GM11168 (cell line): Measurements from ENCODE around the gene TRAF3.
"Not testable (repeated sequence)": the region's sequence is repeated elsewhere in the genome, so short reads cannot be mapped to it uniquely, and the experiment has no call there.

Experiments
- in situ Hi-C: fragments of 300-500 bp; cut with MboI; formaldehyde crosslinking; loops from one replicate; pipeline ENCODE4 v1.12.0; 2022; ENCODE audit warnings: low sequenced_read_pairs; ENCODE audit not compliant: unreplicated experiment

The TRAF3 gene

DNA sequence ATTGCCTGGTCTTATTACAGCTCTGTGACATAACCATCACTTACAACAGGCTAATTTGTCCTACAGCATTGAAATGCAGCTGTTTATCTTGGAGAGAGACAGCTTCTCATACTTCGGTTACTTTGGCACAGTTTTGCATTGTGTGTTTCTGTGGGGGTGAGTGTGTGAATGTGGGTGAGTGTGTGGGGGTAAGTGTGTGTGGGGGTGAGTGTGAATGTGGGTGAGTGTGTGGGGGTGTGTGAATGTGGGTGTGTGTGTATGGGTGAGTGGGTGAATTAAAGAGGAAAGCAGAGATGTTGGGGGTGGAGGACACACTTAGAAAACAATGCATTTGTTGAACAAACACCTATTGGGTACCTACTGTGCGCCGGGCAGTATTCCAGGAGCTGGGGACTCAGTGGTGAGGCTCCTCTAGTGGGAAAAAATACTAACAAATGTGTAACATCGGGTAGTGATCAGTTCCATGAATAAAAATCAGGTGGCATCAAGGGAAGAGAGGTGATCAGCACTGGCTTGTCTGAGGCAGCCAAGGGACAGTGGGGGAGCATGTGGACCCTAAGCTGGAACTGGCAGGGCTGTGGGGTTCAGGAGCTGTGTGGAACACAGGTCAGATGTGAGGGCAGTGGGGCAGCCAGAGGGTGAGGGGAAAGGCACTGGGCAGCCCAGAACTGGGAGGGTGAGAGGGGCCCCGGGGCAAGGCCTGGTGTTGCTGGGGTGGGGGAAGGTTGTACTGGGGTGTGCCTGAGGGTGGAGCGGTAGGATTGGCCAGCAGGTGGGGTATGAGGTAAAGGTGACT is 101.1 kb downstream of the TRAF3 start:
- in situ Hi-C loops = no loop called here

DNA sequence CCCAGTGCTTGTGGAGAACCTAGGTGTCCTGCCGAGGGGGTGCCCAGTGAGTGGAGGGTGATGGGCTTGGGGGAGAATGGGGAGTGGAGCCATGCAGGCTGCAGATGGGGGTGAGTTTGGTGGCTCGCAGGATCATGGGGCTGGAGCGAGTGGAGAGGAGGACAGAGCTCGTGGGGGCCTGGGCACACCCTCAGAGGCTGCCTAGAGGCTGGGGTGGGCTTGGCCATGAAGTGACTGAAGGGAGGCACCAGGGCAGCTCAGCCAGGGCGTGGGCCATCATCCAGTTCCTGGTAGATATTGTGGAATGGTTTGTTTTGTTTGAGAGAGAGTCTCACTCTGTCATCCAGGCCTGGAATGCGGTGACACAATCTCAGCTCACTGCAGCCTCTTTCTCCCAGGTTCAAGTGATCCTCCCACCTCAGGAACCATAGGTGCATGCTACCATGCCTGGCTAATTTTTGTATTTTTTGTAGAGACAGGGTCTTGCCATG is 101.8 kb downstream of the TRAF3 start:
- in situ Hi-C loops = no loop called here

DNA sequence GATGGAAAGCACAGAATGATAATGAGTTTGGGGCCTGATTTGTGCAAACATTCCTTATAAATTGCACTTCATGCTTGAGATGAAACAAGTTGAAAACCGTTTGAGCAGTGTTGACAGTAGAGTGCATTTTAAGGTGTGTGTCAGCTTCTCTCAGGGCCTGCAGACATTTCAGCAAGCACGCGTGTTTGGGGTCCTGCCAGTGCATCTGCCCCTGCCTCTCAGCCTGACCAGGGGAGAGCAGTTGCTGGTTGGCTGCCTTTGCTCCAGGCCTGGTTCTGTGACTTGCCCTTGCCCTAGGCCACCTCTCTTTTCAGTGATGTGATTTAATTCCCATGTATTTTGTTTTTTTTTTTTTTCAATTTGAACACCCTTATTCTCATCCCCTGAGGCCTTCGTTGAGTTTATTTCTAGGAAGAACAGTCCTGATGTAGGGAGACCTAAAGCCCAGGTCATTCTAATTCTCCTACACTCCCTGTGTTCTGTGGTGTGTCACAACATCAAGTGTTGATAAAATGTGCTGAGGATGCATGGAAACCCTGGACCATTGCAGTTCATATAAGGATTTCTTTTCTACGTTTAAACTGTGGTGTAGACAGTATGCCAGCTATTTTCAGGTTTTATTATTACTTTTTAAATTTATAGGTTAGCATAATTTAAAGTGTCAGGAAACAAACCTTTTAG is 105.1 kb downstream of the TRAF3 start:
- in situ Hi-C loops = no loop called here

DNA sequence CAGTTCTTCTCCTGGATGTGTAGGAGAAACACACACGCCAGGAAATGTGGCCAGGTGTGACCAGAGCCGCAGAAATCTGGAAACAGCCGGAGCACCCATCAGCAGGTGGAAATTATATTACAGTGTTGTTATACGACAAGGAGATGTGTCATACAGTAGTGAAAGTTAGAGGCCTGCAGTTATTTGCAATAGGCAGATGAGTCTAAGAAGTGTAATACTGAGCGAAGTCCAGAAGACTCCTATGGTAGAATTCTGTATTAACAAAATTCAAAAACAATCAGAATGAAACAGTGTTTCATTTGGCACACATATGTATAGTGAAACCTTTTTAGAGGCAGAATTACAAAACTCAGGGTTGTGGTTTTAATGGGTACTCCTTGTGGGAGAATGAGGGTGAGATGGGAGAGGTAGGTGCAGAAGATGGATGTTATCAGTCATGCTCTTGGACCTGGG is 105.9 kb downstream of the TRAF3 start:
- in situ Hi-C loops = no loop called here

DNA sequence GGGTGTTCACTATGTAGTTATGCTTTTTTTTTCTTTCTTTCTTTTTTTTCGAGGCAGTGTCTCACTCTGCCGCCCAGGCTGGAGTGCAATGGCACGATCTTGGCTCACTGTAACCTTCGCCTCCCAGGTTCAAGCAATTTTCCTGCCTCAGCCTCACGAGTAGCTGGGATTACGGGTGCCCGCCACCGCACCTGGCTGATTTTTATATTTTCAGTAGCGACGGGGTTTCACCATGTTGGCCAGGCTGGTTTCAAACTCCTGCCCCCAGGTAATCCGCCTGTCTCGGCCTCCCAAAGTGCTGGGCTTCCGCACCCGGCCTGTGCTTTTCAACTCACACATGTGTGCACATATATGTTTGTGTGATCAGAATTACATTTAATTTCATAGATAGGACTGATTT is 106.3 kb downstream of the TRAF3 start:
- in situ Hi-C loops = no loop called here

DNA sequence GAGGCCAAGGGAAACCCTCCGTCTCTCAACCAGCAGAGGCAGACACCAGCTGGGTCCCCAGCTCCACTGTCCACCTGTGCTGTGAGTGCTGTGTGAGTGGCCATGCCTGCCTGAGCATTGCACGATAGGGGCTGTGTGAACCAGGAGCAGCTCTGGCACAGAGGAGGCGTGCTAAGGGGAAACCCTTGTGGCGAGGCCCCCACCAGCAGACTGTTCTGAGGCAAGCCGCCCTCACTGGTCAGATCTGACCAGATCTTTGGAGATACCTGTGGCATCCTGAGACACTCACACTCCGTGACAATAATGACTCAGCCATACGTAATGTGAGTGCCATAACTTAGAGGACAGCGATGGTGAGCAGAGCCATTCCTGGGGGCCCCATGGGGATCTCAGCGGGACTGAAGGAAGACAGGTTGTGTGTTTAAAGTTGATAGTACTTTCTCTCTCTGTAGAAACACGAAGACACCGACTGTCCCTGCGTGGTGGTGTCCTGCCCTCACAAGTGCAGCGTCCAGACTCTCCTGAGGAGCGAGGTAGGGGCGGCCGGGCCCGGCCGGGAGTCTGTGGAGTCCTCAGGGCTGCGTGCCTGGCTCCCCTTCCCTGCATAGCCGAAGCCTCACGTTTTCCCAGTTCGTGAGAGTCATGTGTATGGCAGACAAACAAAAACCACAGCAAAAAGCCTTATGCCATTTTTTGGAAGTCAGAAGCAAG is 108.6 kb downstream of the TRAF3 start:
- in situ Hi-C loops = no loop called here

DNA sequence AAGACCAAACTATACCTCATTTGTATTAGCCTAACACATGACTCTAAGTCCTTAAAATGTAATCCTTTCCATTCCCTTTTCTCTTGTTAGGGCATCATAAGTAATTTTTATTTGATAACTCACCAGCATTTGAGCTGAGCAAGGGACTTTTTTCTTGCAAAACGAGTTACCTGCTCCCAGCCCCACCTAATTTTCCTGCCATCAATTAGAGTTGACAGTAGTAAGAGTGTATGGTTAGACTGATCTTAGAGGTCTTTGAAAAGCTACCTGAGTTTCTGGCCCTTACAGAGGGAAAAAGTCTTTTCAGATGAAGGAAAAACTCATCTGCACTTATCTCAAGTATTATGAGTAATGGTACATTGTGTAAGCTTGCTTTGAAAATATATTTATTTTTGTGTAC is 111.5 kb downstream of the TRAF3 start:
- in situ Hi-C loops = no loop called here

DNA sequence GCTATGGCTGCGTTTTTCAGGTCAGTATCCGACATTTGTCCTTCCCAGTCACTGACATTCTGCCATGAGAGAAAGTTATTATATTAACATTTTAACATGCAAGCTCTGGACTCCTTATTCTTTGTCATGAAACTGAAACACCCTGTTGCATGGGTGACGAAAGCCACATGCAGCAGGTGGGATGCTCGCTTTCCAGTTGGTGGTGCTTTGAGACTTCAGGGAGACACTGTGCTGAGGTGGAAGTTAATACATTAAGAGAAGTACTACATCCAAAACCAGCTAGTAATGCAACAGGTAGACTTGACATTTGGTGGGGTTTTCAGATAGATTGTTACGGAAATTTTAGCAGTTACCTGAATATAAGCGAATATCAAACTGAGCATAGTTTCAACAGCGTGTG is 112.4 kb downstream of the TRAF3 start:
- in situ Hi-C loops = no loop called here

DNA sequence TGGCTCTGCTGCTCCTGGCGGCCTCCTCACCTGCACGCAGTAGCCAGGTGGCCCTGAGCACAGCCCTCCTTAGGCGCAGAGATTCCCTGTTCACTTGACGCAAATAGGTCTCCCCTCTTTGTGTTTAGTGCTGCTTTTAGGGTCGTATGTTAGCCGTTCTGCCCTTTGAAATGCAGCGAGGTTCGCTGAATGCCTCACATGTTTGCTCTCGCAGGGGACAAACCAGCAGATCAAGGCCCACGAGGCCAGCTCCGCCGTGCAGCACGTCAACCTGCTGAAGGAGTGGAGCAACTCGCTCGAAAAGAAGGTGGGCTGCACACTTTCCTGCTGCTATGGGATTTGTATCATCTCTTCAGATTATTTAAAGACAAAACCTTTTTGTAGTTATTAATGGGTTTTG is 113.9 kb downstream of the TRAF3 start:
- in situ Hi-C loops = no loop called here

DNA sequence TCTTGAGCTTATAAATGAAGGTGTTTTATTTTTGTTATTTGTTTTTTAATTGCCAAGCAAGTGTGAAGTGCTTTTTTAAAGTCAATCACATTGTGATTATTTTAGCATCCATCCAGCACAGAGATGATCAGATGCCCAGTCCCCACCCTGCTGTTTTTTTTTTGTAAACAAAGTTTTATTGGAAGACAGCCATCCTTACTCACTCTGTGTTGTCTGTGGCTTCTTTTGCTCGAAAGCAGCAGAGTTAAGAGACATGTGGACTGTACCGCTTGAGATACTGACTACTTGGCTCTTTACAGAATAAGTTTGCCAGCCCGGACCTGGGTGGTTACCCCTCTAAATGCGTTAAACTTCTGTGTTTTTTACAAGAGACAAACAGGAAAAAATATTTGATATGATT is 114.3 kb downstream of the TRAF3 start:
- in situ Hi-C loops = no loop called here

DNA sequence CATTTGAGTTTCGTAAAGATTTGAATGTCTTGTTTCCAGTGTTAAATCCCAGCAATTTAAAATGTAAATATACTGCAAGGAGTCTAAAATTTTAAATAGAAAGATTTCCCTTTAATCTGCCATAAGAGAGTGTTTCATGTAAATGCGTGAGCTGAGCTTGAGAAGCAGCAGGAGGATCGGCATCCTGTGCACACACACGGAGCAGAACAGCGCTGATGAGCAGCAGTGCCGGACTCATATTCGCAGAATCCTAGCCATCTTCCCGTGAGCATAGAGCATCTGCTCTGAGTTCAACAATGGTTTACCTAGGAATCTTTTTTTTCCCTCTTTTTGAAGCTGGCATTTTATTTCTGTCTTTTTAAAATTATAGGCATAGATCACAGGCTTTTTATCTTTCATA is 115.4 kb downstream of the TRAF3 start:
- in situ Hi-C loops = no loop called here

DNA sequence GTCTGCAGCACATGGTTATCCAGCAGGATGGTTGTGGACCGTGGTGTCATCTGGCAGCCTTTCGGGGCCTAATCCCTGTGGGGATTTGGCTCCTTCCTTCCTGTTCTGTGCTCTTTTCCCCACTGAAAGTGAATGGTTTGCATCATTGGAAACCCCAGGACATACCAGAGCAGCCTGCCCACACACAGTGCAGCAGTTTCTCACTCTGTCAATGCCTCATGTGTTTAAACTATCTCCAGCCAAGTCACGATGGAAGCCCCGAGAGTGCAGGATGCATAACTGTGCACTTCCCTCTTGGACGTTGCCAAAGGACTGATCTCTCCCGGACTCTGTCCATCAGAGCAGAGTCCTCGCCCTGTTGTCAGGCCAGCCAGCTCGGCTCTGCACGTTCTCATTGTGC is 116.2 kb downstream of the TRAF3 start:
- in situ Hi-C loops = no loop called here

DNA sequence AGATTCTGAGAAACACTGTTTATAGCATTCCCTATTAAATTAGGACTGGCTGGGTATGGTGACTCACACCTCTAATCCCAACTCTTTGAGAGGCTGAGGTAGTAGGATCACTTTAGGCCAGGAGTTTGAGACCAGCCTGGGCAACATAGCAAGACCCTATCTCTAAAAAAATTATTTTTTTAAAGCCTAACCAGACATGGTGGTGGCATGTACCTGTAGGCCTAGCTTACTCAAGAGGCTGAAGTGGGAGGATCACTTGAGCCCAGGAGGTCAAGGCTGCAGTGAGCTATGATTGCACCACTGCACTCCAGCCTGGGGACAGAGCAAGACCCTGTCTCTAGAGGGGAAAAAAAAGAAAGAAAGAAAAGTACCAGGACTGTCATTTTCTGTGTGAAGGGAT is 119.5 kb downstream of the TRAF3 start:
- in situ Hi-C loops = not testable (repeated sequence)

DNA sequence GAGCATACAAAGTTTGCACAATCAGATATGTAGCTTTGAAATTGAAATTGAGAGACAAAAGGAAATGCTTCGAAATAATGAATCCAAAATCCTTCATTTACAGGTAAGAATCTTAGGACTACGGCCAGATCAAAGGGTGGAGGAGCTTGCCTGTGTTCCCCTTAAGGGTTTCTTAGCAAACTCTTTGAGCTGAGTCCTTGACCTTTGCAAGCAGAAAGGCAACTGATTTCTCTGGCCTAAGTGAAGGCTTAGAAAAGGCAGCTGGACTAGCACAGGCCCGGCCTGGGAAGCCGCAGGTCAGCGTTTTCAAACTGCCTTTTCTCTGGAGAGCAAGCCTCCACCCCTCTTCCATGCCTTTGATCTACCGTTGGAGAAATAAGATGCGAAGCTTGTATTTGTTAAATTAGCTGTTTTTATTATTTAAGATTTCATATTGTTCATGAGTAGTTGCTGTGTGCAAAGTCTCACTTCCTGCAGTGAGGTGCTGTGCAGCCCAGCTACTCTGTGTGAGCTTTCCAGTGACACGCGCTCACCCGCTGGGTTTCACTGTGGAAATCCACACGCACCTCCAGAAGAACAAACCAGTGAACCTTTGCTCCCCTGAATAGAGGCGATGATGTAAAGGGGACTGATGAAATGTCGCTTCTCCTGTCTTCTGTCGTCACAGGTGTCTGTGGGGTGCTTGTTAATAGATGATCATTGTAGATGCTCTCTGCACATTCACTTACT is 120.2 kb downstream of the TRAF3 start:
- in situ Hi-C loops = no loop called here

DNA sequence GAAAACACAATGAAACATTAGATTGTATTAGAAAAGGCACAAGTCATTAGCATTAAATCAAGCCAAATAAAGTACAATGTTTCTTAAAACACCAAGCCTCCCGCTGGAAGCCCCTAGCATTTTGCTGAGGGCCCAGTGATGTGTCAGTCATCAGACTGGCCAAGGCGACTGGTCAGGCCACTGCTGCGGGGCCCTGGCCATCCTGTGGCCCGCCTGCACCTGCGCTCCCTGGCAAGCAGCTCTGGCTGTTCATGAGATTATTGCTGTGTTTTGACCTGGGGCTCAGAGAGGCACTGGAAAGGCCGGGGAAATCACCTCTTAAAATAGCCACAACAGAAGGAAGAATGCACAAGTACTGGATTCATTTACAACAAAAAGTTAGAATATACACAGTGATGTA is 121.0 kb downstream of the TRAF3 start:
- in situ Hi-C loops = no loop called here

DNA sequence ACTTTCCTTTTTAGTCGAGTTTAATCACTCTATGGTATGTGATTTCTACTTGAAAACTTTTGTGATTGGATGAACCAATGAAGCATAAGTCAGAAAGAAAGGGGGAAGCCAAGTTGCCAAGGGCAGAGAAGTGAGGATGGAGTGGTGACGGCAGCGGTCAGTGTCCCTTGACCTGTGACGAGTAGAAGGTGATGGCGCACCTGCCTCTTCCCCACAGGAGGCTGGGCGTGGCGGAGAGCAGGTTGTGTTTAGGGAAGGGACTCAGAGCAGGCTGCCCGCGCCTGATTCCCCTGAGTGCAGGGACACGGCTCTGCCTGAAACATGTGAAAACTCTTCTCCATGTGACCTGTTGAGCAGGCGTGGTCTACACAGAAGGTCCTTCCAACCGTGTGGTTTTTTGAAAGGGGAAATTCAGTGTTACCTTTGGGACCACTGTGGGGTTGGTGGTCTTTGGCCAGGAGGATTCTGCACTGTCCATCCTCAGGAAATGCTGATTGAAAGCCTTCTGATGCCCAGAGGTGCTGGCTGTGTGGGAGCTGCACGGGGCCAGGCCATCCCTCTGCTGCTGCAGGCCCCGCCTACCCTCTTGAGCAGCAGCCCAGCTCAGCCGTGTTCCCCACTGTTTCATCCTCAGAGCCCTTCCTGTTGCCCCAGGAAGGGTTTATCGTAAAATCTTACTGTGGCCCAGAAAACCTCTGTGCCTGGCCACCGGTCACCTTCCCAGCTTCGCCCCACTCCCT is 121.7 kb downstream of the TRAF3 start:
- in situ Hi-C loops = no loop called here

DNA sequence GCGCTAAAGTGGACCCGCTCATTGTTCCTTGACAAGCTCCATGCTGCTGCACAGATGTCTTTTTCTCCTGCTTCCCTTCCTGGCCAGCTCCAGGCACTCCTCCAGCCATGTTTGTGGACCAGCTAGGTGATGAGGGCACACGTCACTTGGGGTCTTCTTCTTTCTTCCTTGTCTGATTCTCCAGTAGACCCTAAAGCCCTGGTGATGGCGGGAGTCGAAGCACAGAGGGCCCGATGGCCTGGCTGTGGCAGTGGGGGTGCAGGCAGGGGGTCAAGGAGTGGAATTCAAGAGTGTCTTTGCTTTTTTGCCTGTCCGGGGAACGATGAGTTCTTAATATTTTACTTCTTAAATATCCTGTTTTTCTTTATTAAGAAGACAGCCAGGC is 122.3 kb downstream of the TRAF3 start:
- in situ Hi-C loops = no loop called here

DNA sequence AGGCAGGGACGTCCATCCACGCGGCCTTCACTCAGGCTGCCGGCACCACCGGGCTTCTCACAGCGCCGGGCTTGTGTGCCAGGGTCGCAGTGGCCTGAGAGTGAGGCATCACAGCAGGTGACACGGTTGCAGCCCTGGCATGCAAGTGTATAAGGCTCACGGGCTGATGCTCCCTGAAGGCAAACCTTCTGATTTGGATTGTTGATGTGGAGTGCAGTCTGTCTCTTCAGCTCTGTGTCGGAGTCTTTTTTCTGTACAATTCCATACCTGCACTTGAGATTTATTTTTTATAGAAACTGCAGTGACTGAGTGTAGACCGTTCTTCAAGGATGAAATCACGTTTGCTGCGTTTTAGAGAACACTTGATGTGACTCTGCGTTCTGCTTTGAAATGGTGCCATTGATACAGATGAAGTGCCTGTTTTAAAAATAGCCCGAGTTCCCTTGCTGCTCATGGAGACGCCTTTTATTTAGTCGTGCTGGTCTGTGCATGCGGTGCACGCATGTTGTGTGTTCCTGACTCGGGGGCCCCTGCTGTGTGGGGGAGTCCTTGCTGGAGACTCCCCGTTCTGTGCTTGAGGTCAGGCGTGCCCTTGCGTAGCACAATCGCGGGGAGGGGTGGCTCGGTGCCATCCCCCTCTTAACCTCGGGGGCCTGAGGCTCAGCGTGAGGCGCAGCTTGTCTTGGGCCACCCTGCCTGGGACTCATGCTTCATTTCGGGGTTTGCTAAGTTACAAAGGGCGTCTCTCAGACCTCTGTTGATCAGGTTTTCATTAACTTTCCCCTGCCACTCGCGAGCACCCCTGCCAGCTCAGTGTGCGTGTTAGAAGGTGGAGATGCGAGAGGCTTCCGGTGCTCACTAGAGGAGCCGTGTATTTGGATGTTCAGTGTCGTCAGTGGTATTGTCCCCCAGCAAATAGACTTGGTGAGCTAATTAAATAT is 123.7 kb downstream of the TRAF3 start:
- in situ Hi-C loops = no loop called here

DNA sequence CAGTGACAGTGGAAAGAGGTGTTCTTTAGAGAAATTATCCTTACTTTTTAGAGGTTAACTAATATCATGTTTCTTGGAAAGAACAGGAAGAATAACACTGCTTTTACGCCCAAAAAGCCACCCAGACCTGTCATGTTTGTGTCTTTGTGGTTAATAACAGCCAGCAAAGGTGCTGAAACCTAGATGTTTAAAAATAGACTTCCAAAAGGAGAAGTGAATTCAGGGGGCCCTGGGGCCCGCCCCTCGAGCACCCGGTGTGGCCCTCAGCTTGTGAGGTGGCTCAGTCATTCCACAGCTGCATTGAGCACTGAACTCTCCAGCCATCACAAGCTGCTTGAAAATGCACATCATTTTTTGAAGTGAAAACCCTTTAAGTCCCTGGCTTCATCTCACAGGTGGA is 124.4 kb downstream of the TRAF3 start:
- in situ Hi-C loops = no loop called here
